ENCODE results near the gene ZNF783.
A peak's percentile ranks its signal among the peaks of the same experiment; 100 is the strongest.

The ZNF783 gene

GRCh38 chr7:149283321-149283720, 21.3 kb downstream of the ZNF783 start:
- DNase-seq: no peak

- no peak for DNase-seq
Measured at GRCh38 chr7:149284343-149284742, 22.3 kb downstream of the ZNF783 start.

DNA sequence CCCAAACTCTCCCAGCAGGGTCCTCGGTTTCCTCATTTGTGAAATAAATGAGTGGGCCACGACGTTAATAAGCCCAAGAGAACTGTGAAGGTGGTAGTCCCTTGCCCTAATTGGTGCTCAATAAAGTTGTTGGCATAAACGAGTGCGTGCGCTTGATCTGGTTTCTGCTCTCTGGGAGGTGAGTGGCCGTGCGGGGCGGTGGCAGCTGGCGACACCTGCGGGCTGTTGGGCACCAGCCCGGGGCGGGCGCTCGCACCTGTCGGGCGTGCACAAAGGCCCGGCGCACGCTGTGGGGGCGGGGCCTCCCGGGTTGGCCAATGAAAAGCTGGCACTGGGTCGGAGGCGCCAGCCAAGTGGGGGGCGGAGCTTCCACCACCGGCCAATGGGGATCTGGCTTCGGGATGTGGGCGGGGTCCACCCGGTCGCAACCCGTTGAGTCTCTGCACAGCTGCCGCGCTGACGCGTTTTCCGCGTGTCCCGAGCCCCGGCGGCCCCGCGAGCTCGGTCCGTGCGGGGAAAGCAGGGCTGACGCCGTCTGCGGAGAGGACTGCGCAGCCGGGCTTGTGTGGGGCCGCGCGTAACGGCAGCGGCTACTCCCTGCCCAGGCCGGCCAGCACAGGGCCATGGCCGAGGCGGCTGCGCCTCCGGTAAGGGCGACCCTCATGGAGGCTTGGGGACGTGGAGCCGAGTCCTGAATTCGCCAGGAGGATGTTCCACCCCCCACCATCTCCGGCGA, 23.0 kb downstream of the ZNF783 start:
- peak; percentile 93 for DNase-seq

- no peak for DNase-seq
Measured at GRCh38 chr7:149285603-149286002, 23.6 kb downstream of the ZNF783 start.

- DNase-seq: no peak
Measured at GRCh38 chr7:149286811-149287400, 24.9 kb downstream of the ZNF783 start.

GRCh38 chr7:149287622-149288021, 25.6 kb downstream of the ZNF783 start:
- no peak for DNase-seq

GRCh38 chr7:149289262-149289661, 27.3 kb downstream of the ZNF783 start:
- no peak for DNase-seq

- DNase-seq: no peak
Measured at GRCh38 chr7:149289856-149290255, 27.9 kb downstream of the ZNF783 start.

- no peak for DNase-seq
Measured at GRCh38 chr7:149291036-149291780, 29.2 kb downstream of the ZNF783 start.

GRCh38 chr7:149291781-149292461, 29.9 kb downstream of the ZNF783 start:
- DNase-seq: no peak

DNA sequence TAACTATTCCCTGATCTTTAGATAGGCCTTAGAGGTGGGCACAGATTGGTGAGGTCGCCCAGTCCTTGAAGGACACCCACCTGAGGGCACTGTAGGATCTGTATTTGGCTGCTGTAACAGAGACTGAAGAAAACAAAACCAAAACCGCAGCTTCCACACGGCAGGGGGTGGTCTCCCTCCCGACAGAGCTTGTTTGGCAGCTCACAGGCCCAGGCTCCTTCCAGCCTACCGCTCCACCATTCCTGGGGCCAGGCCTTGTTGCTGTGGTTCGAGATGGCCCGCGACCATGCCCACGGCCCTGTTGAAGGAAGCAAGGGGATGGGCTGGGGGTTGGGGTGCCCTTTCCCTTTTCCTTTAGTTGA, 30.4 kb downstream of the ZNF783 start:
- no peak for DNase-seq

DNA sequence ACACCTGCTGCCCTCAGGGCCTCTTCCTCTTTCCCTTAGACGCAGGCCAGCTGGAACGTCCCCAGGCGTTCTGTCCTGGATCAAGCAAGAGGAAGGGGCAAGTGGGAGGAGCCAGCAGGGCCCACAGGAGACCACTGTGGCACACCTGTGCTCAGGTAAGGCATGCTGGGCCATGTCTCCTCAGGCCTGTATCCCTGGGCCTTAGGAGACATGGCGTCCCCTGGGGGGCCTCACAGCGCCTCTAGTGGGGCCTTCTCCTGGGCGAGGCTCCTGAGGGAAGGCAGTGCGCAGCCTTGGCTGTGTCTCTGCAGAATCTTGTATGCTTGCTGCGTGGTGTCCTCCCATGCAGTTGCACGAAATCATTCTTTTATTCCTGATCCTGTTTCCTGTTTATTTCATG, 31.3 kb downstream of the ZNF783 start:
- DNase-seq: no peak

DNA sequence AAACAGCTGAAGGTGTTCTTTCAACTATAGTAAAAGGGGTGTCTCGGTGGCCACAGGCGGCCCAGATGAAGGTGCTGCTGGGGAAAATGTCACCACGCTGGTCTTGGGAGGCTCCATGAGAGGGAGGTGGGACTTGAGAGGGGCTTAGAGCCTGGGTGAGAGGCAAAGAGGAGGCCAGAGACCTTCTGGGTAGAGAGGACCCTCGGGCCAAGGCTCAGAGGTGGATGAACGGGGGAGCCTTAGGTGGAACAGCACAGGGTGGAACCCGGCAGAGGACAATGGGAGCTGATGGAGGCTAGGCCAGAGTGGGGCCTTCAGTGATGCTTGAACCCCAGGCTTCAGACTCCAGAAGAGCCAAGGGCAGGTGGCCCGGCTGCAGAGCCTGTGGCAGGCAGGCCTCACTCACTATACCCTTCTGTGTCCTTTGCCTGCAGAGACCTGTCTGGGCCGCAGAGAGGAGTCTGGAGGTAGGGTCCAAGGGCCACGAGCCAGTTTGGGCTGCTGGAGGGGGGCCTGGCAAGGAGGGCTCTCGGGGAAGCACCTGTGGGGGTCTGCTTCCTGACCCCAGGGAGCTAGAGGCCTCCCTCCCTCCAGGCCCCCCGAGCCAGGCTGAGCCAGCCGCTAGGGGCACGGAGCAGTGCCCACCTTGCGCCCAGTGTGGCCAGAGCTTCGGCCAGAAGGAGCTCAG, 32.1 kb downstream of the ZNF783 start:
- DNase-seq: no peak

- DNase-seq: no peak
Measured at GRCh38 chr7:149294634-149295480, 32.9 kb downstream of the ZNF783 start.

- no peak for DNase-seq
Measured at GRCh38 chr7:149295481-149295850, 33.5 kb downstream of the ZNF783 start.

GRCh38 chr7:149296368-149296767, 34.4 kb downstream of the ZNF783 start:
- no peak for DNase-seq

- no peak for DNase-seq
Measured at GRCh38 chr7:149297034-149297755, 35.2 kb downstream of the ZNF783 start.

DNA sequence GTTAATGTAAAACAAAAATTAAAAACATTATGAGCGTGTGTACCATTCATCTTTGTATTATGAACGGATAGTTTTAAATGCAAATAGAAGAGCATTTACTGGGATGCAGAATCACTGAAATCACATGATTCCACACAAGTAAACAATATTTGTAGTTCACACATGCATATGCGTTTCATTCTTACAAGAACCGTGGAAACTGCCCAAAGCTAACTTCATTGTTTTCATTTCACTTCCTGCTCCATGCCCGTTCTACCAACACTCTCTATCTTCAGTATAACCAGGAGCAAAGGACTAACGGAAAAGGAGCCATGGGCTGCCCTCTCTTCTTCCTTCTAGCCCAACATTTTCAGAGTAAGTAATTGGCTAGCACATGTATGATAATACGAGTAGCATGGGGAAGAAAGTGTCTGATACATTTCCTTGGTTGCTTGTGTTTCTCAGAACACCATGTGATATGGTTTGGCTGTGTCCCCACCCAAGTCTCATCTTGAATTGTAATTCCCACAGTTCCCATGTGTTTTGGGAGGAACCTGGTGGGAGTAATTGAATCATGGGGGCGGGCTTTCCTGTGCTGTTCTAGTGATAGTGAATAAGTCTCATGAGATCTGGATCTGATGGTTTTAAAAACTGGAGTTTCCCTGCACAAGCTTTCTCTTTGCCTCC, 38.8 kb downstream of the ZNF783 start:
- DNase-seq: no peak

GRCh38 chr7:149302222-149302621, 40.2 kb downstream of the ZNF783 start:
- no peak for DNase-seq

DNA sequence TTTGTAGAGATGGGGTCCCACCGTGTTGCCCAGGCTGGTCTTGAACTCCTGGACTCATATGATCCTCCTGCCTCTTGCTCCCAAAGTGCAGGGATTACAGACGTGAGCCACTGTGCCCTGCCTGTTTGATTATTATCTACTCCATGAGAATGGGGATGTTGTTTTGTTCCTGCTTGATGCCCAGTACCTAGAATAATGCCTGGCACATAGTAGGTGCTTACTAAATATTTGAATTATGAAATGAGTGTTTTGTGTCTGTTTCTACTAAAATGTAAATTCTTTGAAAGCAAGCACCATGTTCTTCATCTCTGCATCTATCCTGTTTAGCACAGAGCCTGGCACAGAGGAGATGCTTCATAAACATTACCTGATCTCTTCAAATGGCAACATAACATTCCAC, 40.9 kb downstream of the ZNF783 start:
- no peak for DNase-seq

GRCh38 chr7:149304006-149304405, 42.0 kb downstream of the ZNF783 start:
- DNase-seq: no peak
